Esophagus squamous epithelium (tissue), 5 donors: ENCODE results near the gene GYPE. TPM values are rescaled to one million over a fixed set of nuclear protein-coding genes. Genes with fewer than 3 reads are reported as not detected.
"Not testable (repeated sequence)": the region's sequence is repeated elsewhere in the genome, so short reads cannot be mapped to it uniquely, and the experiment has no call there.

ENCODE experiments used
- DNase-seq: peaks from one replicate; lab custom pipeline; 2025; lab: John Stamatoyannopoulos, UW
- H3K27ac ChIP-seq, 4 donors: fragments of 200-600 bp; sonication (generic); one replicate each; pipeline ENCODE4 v1.5.1; 2016 to 2019; ENCODE audit warnings: mild to moderate bottlenecking in 1 of 4
- H3K27me3 ChIP-seq, 4 donors: fragments of 200-600 bp; sonication (generic); 1 replicate in 3 of 4; 2 replicates in 1 of 4; pipeline versions ENCODE4 v1.5.1 to v1.6.0; 2017 to 2021; ENCODE audit warnings: antibody characterized with exemption in 1 of 4
- H3K36me3 ChIP-seq, 3 donors: fragments of 200-600 bp; sonication (generic); one replicate each; pipeline ENCODE4 v1.5.1; 2016 to 2019
- H3K4me1 ChIP-seq, 3 donors: fragments of 200-600 bp; sonication (generic); one replicate each; pipeline ENCODE4 v1.5.1; 2017 to 2019
- H3K4me3 ChIP-seq, 4 donors: fragments of 200-600 bp; sonication (generic); 1 replicate in 3 of 4; 2 replicates in 1 of 4; pipeline ENCODE4 v1.5.1; 2016 to 2019; ENCODE audit warnings: mild to moderate bottlenecking in 2 of 4, moderate library complexity in 1 of 4
- H3K9me3 ChIP-seq, 3 donors: fragments of 200-600 bp; sonication (generic); one replicate each; pipeline ENCODE4 v1.5.1; 2016 to 2019
- WGBS, 2 donors: methylation state at CpG; one replicate each; pipeline ENCODE4 v1.1.5; 2018; 5-methylcytosine and 5-hydroxymethylcytosine counted together
- intact Hi-C: fragments of 100-400 bp; cut with DNase I; formaldehyde crosslinking; loops from one replicate; pipeline ENCODE4 v1.15.0; 2022
- total RNA-seq, 4 donors: library from RNA; depleted of rRNA; stranded (reverse); fragments of >200 nt; gene quantifications; one replicate each; pipeline ENCODE4 v1.1.0, GENCODE V29; 2016
- donor health status: DM: yes; HTN: yes; CAD: no.

Gene GYPE
- total RNA-seq, 4 donors from 2014 or later = not detected

GRCh38 chr4:143849296-143849695, 56.1 kb downstream of the GYPE start:
- H3K4me1 ChIP-seq, H3K27me3 ChIP-seq, intact Hi-C loops, DNase-seq, H3K9me3 ChIP-seq, H3K27ac ChIP-seq, H3K4me3 ChIP-seq, H3K36me3 ChIP-seq: not testable (repeated sequence)
- 43 to 72% methylated on average over 2 of the region's 2 CpGs for WGBS, 2 donors

- H3K4me1 ChIP-seq, intact Hi-C loops, H3K36me3 ChIP-seq, H3K9me3 ChIP-seq, H3K4me3 ChIP-seq, H3K27me3 ChIP-seq, H3K27ac ChIP-seq, DNase-seq: not testable (repeated sequence)
- 85 to 86% methylated on average over 1 of the region's 1 CpG for WGBS, 2 donors
Measured at GRCh38 chr4:143843506-143843832, 61.9 kb downstream of the GYPE start.

GRCh38 chr4:143842624-143843505, 62.5 kb downstream of the GYPE start:
- H3K36me3 ChIP-seq, H3K9me3 ChIP-seq, H3K4me1 ChIP-seq, H3K27me3 ChIP-seq, H3K27ac ChIP-seq, DNase-seq, intact Hi-C loops, H3K4me3 ChIP-seq: not testable (repeated sequence)
- WGBS, 2 donors = 40 to 57% methylated on average over 3 of the region's 3 CpGs

- H3K27me3 ChIP-seq, H3K9me3 ChIP-seq, DNase-seq, H3K36me3 ChIP-seq, H3K4me3 ChIP-seq, H3K4me1 ChIP-seq, H3K27ac ChIP-seq, intact Hi-C loops: not testable (repeated sequence)
- WGBS, 2 donors = 49 to 60% methylated on average over 2 to 4 of the region's 7 CpGs
Measured at GRCh38 chr4:143839413-143839812, 65.9 kb downstream of the GYPE start.

- H3K4me1 ChIP-seq, H3K27ac ChIP-seq, intact Hi-C loops, H3K36me3 ChIP-seq, H3K4me3 ChIP-seq, H3K27me3 ChIP-seq, DNase-seq: not testable (repeated sequence)
- WGBS, 2 donors = 67 to 69% methylated on average over 4 of the region's 4 CpGs
- peaks cover 0 to 14% (median 0%) of the 10 kb centered on the region in 3 donors for H3K9me3 ChIP-seq
Measured at GRCh38 chr4:143834196-143834595, 71.2 kb downstream of the GYPE start.

GRCh38 chr4:143833676-143834075, 71.7 kb downstream of the GYPE start:
- WGBS, 2 donors = 84 to 89% methylated on average over 2 of the region's 2 CpGs

GRCh38 chr4:143830576-143830975, 74.8 kb downstream of the GYPE start:
- H3K27me3 ChIP-seq, H3K4me1 ChIP-seq, DNase-seq, H3K4me3 ChIP-seq, H3K27ac ChIP-seq, intact Hi-C loops, H3K36me3 ChIP-seq: not testable (repeated sequence)
- H3K9me3 ChIP-seq = peaks cover 0 to 14% (median 0%) of the 10 kb centered on the region in 3 donors

More at GRCh38 chr4:143833676-143834075, 71.7 kb downstream of the GYPE start:
- intact Hi-C loops, H3K27me3 ChIP-seq, H3K27ac ChIP-seq, DNase-seq, H3K4me3 ChIP-seq, H3K36me3 ChIP-seq, H3K4me1 ChIP-seq: not testable (repeated sequence)
- peaks cover 0 to 14% (median 0%) of the 10 kb centered on the region in 3 donors for H3K9me3 ChIP-seq

- H3K27ac ChIP-seq, DNase-seq, H3K27me3 ChIP-seq, H3K4me3 ChIP-seq, H3K4me1 ChIP-seq, intact Hi-C loops, H3K36me3 ChIP-seq: not testable (repeated sequence)
- 49 to 61% methylated on average over 4 of the region's 4 CpGs for WGBS, 2 donors
- peaks cover 0 to 14% (median 0%) of the 10 kb centered on the region in 3 donors for H3K9me3 ChIP-seq
Measured at GRCh38 chr4:143829239-143829620, 76.1 kb downstream of the GYPE start.

Other genes starting within 250 kb of the GYPE start
- gene FREM3, start 204.9 kb downstream of the GYPE start, total RNA-seq = not detected
- gene GYPB, start 113.8 kb upstream of the GYPE start, total RNA-seq = not detected
- not detected for gene GYPA, start 235.2 kb upstream of the GYPE start, total RNA-seq